HepG2 (cell line): Measurements from ENCODE around the gene MECR. TPM values are rescaled to one million over a fixed set of nuclear protein-coding genes. Genes with fewer than 3 reads are reported as not detected.

Experiments
- ATAC-seq: fragments of 200-7000 bp; cut with Tn5 transposase; 3 replicates; pipeline ENCODE4 v1.9.1; 2020; ENCODE audit warnings: mild to moderate bottlenecking, moderate library complexity
- BruUV-seq: library from RNA; stranded (reverse); fragments of 400-500 nt; replicated peaks from 2 replicates; lab custom pipeline; 2021; lab: Mats Ljungman, UMichigan
- CTCF ChIA-PET: fragments of 300-600 bp; formaldehyde crosslinking; extraction: SDS; loops from one replicate; lab custom pipeline; 2021; ENCODE audit warnings: low total read pairs, inconsistent platforms, low intra/inter-chr PET ratio; lab: Yijun Ruan, JAX
- POLR2A ChIA-PET: fragments of 350-600 bp; sonication (Branson Sonifier 250); formaldehyde crosslinking; loops from one replicate; lab custom pipeline; 2020; ENCODE audit warnings: antibody characterized with exemption, inconsistent platforms; lab: Yijun Ruan, JAX
- DNase-seq: peaks from one replicate; pipeline ENCODE4 v3.0.0-alpha.2; 2015; ENCODE audit warnings: low spot score
- FAIRE-seq: peaks from 3 replicates; lab custom pipeline; 2011; peaks lifted over from hg19 to GRCh38; lab: Jason Lieb, UNC
- H2AFZ ChIP-seq: one replicate; pipeline ENCODE4 v1.6.1; 2011; ENCODE audit warnings: low read length, inconsistent platforms
- H3K27ac ChIP-seq: fragments of 300-600 bp; 3 replicates; pipeline ENCODE4 v1.8.0; 2011; ENCODE audit warnings: mixed run types, mild to moderate bottlenecking, mixed read lengths, low read length, inconsistent platforms; ENCODE audit not compliant: insufficient read depth; ENCODE audit errors: extremely low read length
- H3K27me3 ChIP-seq, 2 experiments: fragments of 200-600 bp in 1 of 2; 2 replicates in 1 of 2; 3 replicates in 1 of 2; pipeline versions ENCODE4 v1.6.0 to v1.8.0; 2011; ENCODE audit warnings: low read length in 2 of 2, mild to moderate bottlenecking in 2 of 2, moderate library complexity in 2 of 2, inconsistent platforms in 1 of 2; ENCODE audit not compliant: insufficient read depth in 2 of 2, control insufficient read depth in 1 of 2
- H3K36me3 ChIP-seq, 2 experiments: fragments of 200-600 bp in 1 of 2; replicated peaks in 1 of 2; 2 replicates in 1 of 2; 3 replicates in 1 of 2; pipeline versions ENCODE4 v1.5.1 to v1.8.0; 2011; ENCODE audit warnings: low read length in 2 of 2, inconsistent platforms in 1 of 2; ENCODE audit not compliant: insufficient read depth in 2 of 2, control insufficient read depth in 1 of 2
- H3K4me1 ChIP-seq: 2 replicates; pipeline ENCODE4 v1.5.1; 2012; ENCODE audit warnings: low read length, inconsistent platforms; ENCODE audit not compliant: insufficient read depth
- H3K4me2 ChIP-seq: 2 replicates; pipeline ENCODE4 v1.6.0; 2011; ENCODE audit warnings: low read depth, low read length, inconsistent platforms
- H3K4me3 ChIP-seq, 3 experiments: fragments of 200-600 bp in 1 of 3; sonication (generic), shearing (Covaris generic) in 1 of 3; replicated peaks in 1 of 3; 2 replicates each; pipeline ENCODE4 v1.5.1; 2011 to 2016; ENCODE audit warnings: low read length in 3 of 3, inconsistent platforms in 2 of 3, low read depth in 2 of 3, mild to moderate bottlenecking in 2 of 3, control low read depth in 1 of 3, mixed read lengths in 1 of 3; ENCODE audit not compliant: insufficient read depth in 1 of 3
- H3K79me2 ChIP-seq: one replicate; pipeline ENCODE4 v1.6.1; 2011; ENCODE audit warnings: low read length, inconsistent platforms; ENCODE audit not compliant: insufficient read depth
- H3K9ac ChIP-seq: 2 replicates; pipeline ENCODE4 v1.6.0; 2011; ENCODE audit warnings: mild to moderate bottlenecking, low read depth, low read length, inconsistent platforms; ENCODE audit not compliant: insufficient read depth
- H3K9me3 ChIP-seq: 2 replicates; pipeline ENCODE4 v1.5.1; 2012; ENCODE audit warnings: mild to moderate bottlenecking, low read length
- H4K20me1 ChIP-seq: 2 replicates; pipeline ENCODE4 v1.6.0; 2011; ENCODE audit warnings: inconsistent platforms, mild to moderate bottlenecking, low read length, moderate library complexity; ENCODE audit not compliant: insufficient read depth
- ARNT ChIP-seq: fragments of 450-650 bp; IDR thresholded peaks from 2 replicates; pipeline ENCODE4 v1.6.1; 2017
- CCAR2 ChIP-seq: fragments of 200-400 bp; formaldehyde crosslinking; optimal IDR thresholded peaks from 2 replicates; pipeline ENCODE3; 2018; ENCODE audit warnings: low read depth, mild to moderate bottlenecking, low read length, moderate library complexity
- DBP ChIP-seq: sonication (generic); formaldehyde crosslinking; IDR thresholded peaks from 2 replicates; pipeline ENCODE4 v1.4.0; 2020; ENCODE audit warnings: missing genetic modification reagents; ENCODE audit errors: not compliant biosample characterization
- ETV6 ChIP-seq: sonication (generic); formaldehyde crosslinking; conservative IDR thresholded peaks from 2 replicates; pipeline ENCODE4 v1.4.0; 2020; ENCODE audit warnings: missing genetic modification reagents
- GLI4 ChIP-seq: sonication (generic); formaldehyde crosslinking; IDR thresholded peaks from 2 replicates; pipeline ENCODE4 v1.5.1; 2020; ENCODE audit warnings: missing genetic modification reagents, mild to moderate bottlenecking, moderate library complexity, borderline replicate concordance
- NFAT5 ChIP-seq: sonication (generic); formaldehyde crosslinking; IDR thresholded peaks from 2 replicates; pipeline ENCODE4 v1.4.0; 2020; ENCODE audit warnings: missing genetic modification reagents
- PREB ChIP-seq: sonication (generic); formaldehyde crosslinking; IDR thresholded peaks from 2 replicates; pipeline ENCODE4 v1.4.0; 2020; ENCODE audit warnings: missing genetic modification reagents
- SIN3A ChIP-seq: IDR thresholded peaks from 2 replicates; pipeline ENCODE4 v1.6.1; 2011; ENCODE audit warnings: low read depth, mild to moderate bottlenecking, control low read depth, low read length, borderline replicate concordance
- ZBTB21 ChIP-seq: sonication (generic); formaldehyde crosslinking; IDR thresholded peaks from 2 replicates; pipeline ENCODE4 v1.4.0; 2020; ENCODE audit warnings: missing genetic modification reagents
- ZNF383 ChIP-seq: sonication (generic); formaldehyde crosslinking; IDR thresholded peaks from 2 replicates; pipeline ENCODE4 v1.4.0; 2020; ENCODE audit warnings: missing genetic modification reagents, mild to moderate bottlenecking, borderline replicate concordance
- ZNF414 ChIP-seq: sonication (generic); formaldehyde crosslinking; IDR thresholded peaks from 2 replicates; pipeline ENCODE4 v1.5.0; 2020; ENCODE audit warnings: missing genetic modification reagents
- ZNF589 ChIP-seq: sonication (generic); formaldehyde crosslinking; conservative IDR thresholded peaks from 2 replicates; pipeline ENCODE4 v1.8.0; 2022; ENCODE audit warnings: mild to moderate bottlenecking, moderate library complexity, missing genetic modification reagents
- ZNF7 ChIP-seq: IDR thresholded peaks from 2 replicates; pipeline ENCODE4 v1.6.1; 2016; ENCODE audit warnings: missing biosample characterization, missing genetic modification reagents
- WGBS: methylation state at CpG from one replicate; pipeline ENCODE4 v1.1.6; 2017; ENCODE audit warnings: low lambda C conversion rate; 5-methylcytosine and 5-hydroxymethylcytosine counted together
- in situ Hi-C: cut with HindIII; loops from 2 replicates; pipeline ENCODE4 v1.10.0; 2017; ENCODE audit warnings: low pct_unique_long_range_greater_than_20kb; ENCODE audit not compliant: extremely low pct_ligation_motif_present
- intact Hi-C: fragments of 100-400 bp; cut with micrococcal nuclease; formaldehyde crosslinking; loops from one replicate; pipeline ENCODE4 v1.10.0; 2022; ENCODE audit not compliant: unreplicated experiment
- polyA plus RNA-seq, 8 experiments: library from polyadenylated mRNA; depleted of rRNA in 3 of 8; stranded (reverse) in 7 of 8; unstranded in 1 of 8; fragments of >200 nt; fragmentation: Illumina TruSeq in 4 of 8; extraction: Trizol in 4 of 8; gene quantifications; 2 replicates each; pipeline versions ENCODE4 v1.2.1 to v1.2.3, GENCODE V29; 2011 to 2016; ENCODE audit warnings: low read depth in 4 of 8, missing spikeins in 1 of 8, mixed read lengths in 1 of 8; ENCODE audit not compliant: insufficient read depth in 1 of 8
- total RNA-seq, 5 experiments: library from RNA; depleted of rRNA; stranded (reverse); fragments of >200 nt; fragmentation: Illumina TruSeq; extraction: Trizol; gene quantifications; 2 replicates each; pipeline ENCODE4 v1.2.3, GENCODE V29; 2016; ENCODE audit warnings: low read depth in 1 of 5

Gene MECR
- total and polyA plus RNA-seq, 2 of the 13 experiments (the other 11 are each of a cell fraction or from before 2014, with no cell fraction given): 18.8 to 24.9 TPM

- CTCF ChIA-PET: no interaction called here
- intact Hi-C loops: loop anchor here (10.0 kb wide), 2 partner anchors 112 to 1472 kb away; no protein-coding TSS in a partner anchor
- no peak for TF ChIP-seq NFAT5 (CRISPR knock-in tag)
- TF ChIP-seq ETV6 (CRISPR knock-in tag): no peak
- TF ChIP-seq GLI4 (CRISPR knock-in tag): no peak
- no peak for TF ChIP-seq ZNF414 (CRISPR knock-in tag)
- TF ChIP-seq ZNF7: no peak
- TF ChIP-seq ZNF383 (CRISPR knock-in tag): no peak
- no peak for TF ChIP-seq PREB
- no peak for TF ChIP-seq ARNT
- no peak for TF ChIP-seq SIN3A
- no peak for TF ChIP-seq DBP (CRISPR knock-in tag)
- TF ChIP-seq ZNF589 (CRISPR knock-in tag): no peak
- TF ChIP-seq CCAR2: no peak
- no peak for TF ChIP-seq ZBTB21
Observed at GRCh38 chr1:29232387-29232786, 1.7 kb upstream of the MECR start.

More at GRCh38 chr1:29232387-29232786, 1.7 kb upstream of the MECR start:
- H3K27ac ChIP-seq: no peak overlapping the region
- no peak overlapping the region for H3K4me3 ChIP-seq
- no peaks in the 10 kb centered on the region for H4K20me1 ChIP-seq
- in situ Hi-C loops: loop anchor here (10.0 kb wide), 3 partner anchors 222 to 872 kb away; no protein-coding TSS in a partner anchor
- 29% methylated on average over 3 of the region's 3 CpGs for WGBS
- H3K4me1 ChIP-seq: peaks cover 49% of the 10 kb centered on the region
- H2AFZ ChIP-seq: no peak overlapping the region
- DNase-seq: no peak
- BruUV-seq: no TSS peak
- H3K27me3 ChIP-seq: peaks cover 0 to 20% of the 10 kb centered on the region in 2 experiments; a peak in 1 of 5 replicates
- no peaks in the 10 kb centered on the region for H3K9me3 ChIP-seq
- H3K4me2 ChIP-seq: no peak overlapping the region
- H3K79me2 ChIP-seq: peaks cover 21% of the 10 kb centered on the region
- no peak for FAIRE-seq
- H3K36me3 ChIP-seq: no peaks in the 10 kb centered on the region
- POLR2A ChIA-PET: no interaction called here
- ATAC-seq: no peak
- H3K9ac ChIP-seq: no peak overlapping the region
